ENCODE measurements around the gene LSM3. TPM values are rescaled to one million over a fixed set of nuclear protein-coding genes. Genes with fewer than 3 reads are reported as not detected.

LSM3 gene
- total RNA-seq, 1 donor from 2014 or later, result 10.0 TPM

GRCh38 chr3:14135581-14135980, 43.0 kb upstream of the LSM3 start:
- no peaks in the 10 kb centered on the region for H3K9me3 Mint-ChIP-seq (ENCODE audit: unreplicated experiment)
- no peaks in the 10 kb centered on the region for H3K27me3 Mint-ChIP-seq (ENCODE audit: unreplicated experiment)
- no peak for TF ChIP-seq CTCF (IDR thresholded peaks at IDR 0.05)
- no peak overlapping the region for H3K27ac Mint-ChIP-seq (ENCODE audit: unreplicated experiment)
- no peak overlapping the region for H3K4me3 Mint-ChIP-seq (ENCODE audit: unreplicated experiment)
- H3K36me3 Mint-ChIP-seq (ENCODE audit: unreplicated experiment), result peaks cover 45% of the 10 kb centered on the region
- H3K4me1 Mint-ChIP-seq (ENCODE audit: unreplicated experiment), result no peaks in the 10 kb centered on the region
- DNase-seq (ENCODE audit: extremely low spot score, unreplicated experiment), result no peak

- no peak overlapping the region for H3K4me3 Mint-ChIP-seq (ENCODE audit: unreplicated experiment)
- no peaks in the 10 kb centered on the region for H3K27me3 Mint-ChIP-seq (ENCODE audit: unreplicated experiment)
- TF ChIP-seq CTCF (IDR thresholded peaks at IDR 0.05), result no peak
- H3K9me3 Mint-ChIP-seq (ENCODE audit: unreplicated experiment), result no peaks in the 10 kb centered on the region
- H3K4me1 Mint-ChIP-seq (ENCODE audit: unreplicated experiment), result peaks cover 4% of the 10 kb centered on the region
- H3K36me3 Mint-ChIP-seq (ENCODE audit: unreplicated experiment), result peaks cover 39% of the 10 kb centered on the region
- no peak overlapping the region for H3K27ac Mint-ChIP-seq (ENCODE audit: unreplicated experiment)
- DNase-seq (ENCODE audit: extremely low spot score, unreplicated experiment), result no peak
These were observed 41.6 kb upstream of the LSM3 start for GRCh38 chr3:14137004-14137403.

- no peak for TF ChIP-seq CTCF (IDR thresholded peaks at IDR 0.05)
- peaks cover 9% of the 10 kb centered on the region for H3K4me1 Mint-ChIP-seq (ENCODE audit: unreplicated experiment)
- H3K27me3 Mint-ChIP-seq (ENCODE audit: unreplicated experiment), result no peaks in the 10 kb centered on the region
- H3K27ac Mint-ChIP-seq (ENCODE audit: unreplicated experiment), result no peak overlapping the region
- no peaks in the 10 kb centered on the region for H3K9me3 Mint-ChIP-seq (ENCODE audit: unreplicated experiment)
- DNase-seq (ENCODE audit: extremely low spot score, unreplicated experiment), result no peak
- no peak overlapping the region for H3K4me3 Mint-ChIP-seq (ENCODE audit: unreplicated experiment)
- H3K36me3 Mint-ChIP-seq (ENCODE audit: unreplicated experiment), result peaks cover 36% of the 10 kb centered on the region
These were observed 41.2 kb upstream of the LSM3 start for GRCh38 chr3:14137445-14137844.

- H3K27ac Mint-ChIP-seq (ENCODE audit: unreplicated experiment), result no peak overlapping the region
- peaks cover 27% of the 10 kb centered on the region for H3K36me3 Mint-ChIP-seq (ENCODE audit: unreplicated experiment)
These were observed 40.3 kb upstream of the LSM3 start for GRCh38 chr3:14138109-14138877.

More at GRCh38 chr3:14138109-14138877, 40.3 kb upstream of the LSM3 start:
- Mint-ChIP-seq H3K4me3 (ENCODE audit: unreplicated experiment) (no peak overlapping the region), H3K9me3 (ENCODE audit: unreplicated experiment) (no peaks in the 10 kb centered on the region), H3K4me1 (ENCODE audit: unreplicated experiment) (peaks cover 17% of the 10 kb centered on the region), H3K27me3 (ENCODE audit: unreplicated experiment) (no peaks in the 10 kb centered on the region)
- no peak for DNase-seq (ENCODE audit: extremely low spot score, unreplicated experiment)
- TF ChIP-seq CTCF (IDR thresholded peaks at IDR 0.05), result no peak

Data from osteocyte (in vitro differentiated cells).